HG03442 (cell line): ENCODE measurements around the gene STH.

Experiments
- ATAC-seq: cut with Tn5 transposase; IDR thresholded peaks from one replicate; pipeline ENCODE4 v1.9.1; 2021; ENCODE audit warnings: mild to moderate bottlenecking, moderate library complexity; ENCODE audit not compliant: unreplicated experiment

STH gene

GRCh38 chr17:46042925-46043324 is 43.9 kb downstream of the STH start:
- no peak for ATAC-seq

GRCh38 chr17:46043606-46044005 is 44.6 kb downstream of the STH start:
- ATAC-seq: no peak

- no peak for ATAC-seq
Observed at GRCh38 chr17:46044286-46044928, 45.4 kb downstream of the STH start.

- ATAC-seq: no peak
Observed at GRCh38 chr17:46044989-46045388, 45.9 kb downstream of the STH start.

- ATAC-seq: no peak
Observed at GRCh38 chr17:46045639-46046038, 46.6 kb downstream of the STH start.

- ATAC-seq: no peak
Observed at GRCh38 chr17:46046957-46047356, 47.9 kb downstream of the STH start.

- no peak for ATAC-seq
Observed at GRCh38 chr17:46047398-46047797, 48.3 kb downstream of the STH start.

- no peak for ATAC-seq
Observed at GRCh38 chr17:46047856-46048255, 48.8 kb downstream of the STH start.
